GM23338 (cell line): ENCODE results near the gene IDI1. TPM values are rescaled to one million over a fixed set of nuclear protein-coding genes. Genes with fewer than 3 reads are reported as not detected.

Source experiments
- ATAC-seq: fragments of 200-7000 bp; cut with Tn5 transposase; 3 replicates; pipeline ENCODE4 v1.9.1; 2020
- DNase-seq: peaks from one replicate; pipeline ENCODE4 v3.0.0-alpha.2; 2015; ENCODE audit warnings: low spot score
- H2AFZ ChIP-seq: fragments of 200-600 bp; sonication (generic); 2 replicates; pipeline ENCODE4 v1.8.0; 2016; ENCODE audit warnings: antibody characterized with exemption, mild to moderate bottlenecking, moderate library complexity
- H3F3A ChIP-seq: fragments of 200-600 bp; sonication (generic); replicated peaks from 2 replicates; pipeline ENCODE4 v1.8.0; 2017; ENCODE audit warnings: antibody characterized with exemption, mixed run types, low read depth
- H3K27ac ChIP-seq: fragments of 200-600 bp; sonication (generic); 2 replicates; pipeline ENCODE4 v1.6.1; 2016; ENCODE audit warnings: low read depth
- H3K27me3 ChIP-seq: fragments of 200-600 bp; sonication (generic); 2 replicates; pipeline ENCODE4 v1.8.0; 2016; ENCODE audit warnings: mild to moderate bottlenecking, mixed run types, moderate library complexity; ENCODE audit not compliant: insufficient read depth
- H3K36me3 ChIP-seq: fragments of 200-600 bp; sonication (generic); 2 replicates; pipeline ENCODE4 v1.8.0; 2016; ENCODE audit warnings: mild to moderate bottlenecking; ENCODE audit not compliant: insufficient read depth
- H3K4me1 ChIP-seq: fragments of 200-600 bp; sonication (generic); 2 replicates; pipeline ENCODE4 v1.8.0; 2016; ENCODE audit warnings: mild to moderate bottlenecking, moderate library complexity; ENCODE audit not compliant: insufficient read depth
- H3K4me2 ChIP-seq: fragments of 200-600 bp; sonication (generic); 2 replicates; pipeline ENCODE4 v1.7.1; 2017; ENCODE audit warnings: mixed run types
- H3K4me3 ChIP-seq: fragments of 200-600 bp; sonication (generic); 2 replicates; pipeline ENCODE4 v1.6.1; 2016; ENCODE audit warnings: mixed run types
- H3K79me2 ChIP-seq: fragments of 200-600 bp; sonication (generic); replicated peaks from 2 replicates; pipeline ENCODE4 v1.8.0; 2017; ENCODE audit warnings: mild to moderate bottlenecking; ENCODE audit not compliant: insufficient read depth
- H3K9me2 ChIP-seq: fragments of 200-600 bp; sonication (generic); 2 replicates; pipeline ENCODE4 v1.8.0; 2017; ENCODE audit not compliant: insufficient read depth
- H4K20me1 ChIP-seq: fragments of 200-600 bp; sonication (generic); replicated peaks from 2 replicates; pipeline ENCODE4 v1.8.0; 2017; ENCODE audit warnings: mild to moderate bottlenecking; ENCODE audit not compliant: insufficient read depth
- H3K27ac Mint-ChIP-seq: 2 replicates; pipeline ENCODE4 v1.8.0; 2020; ENCODE audit warnings: inconsistent platforms, mild to moderate bottlenecking, moderate library complexity, mixed read lengths
- H3K27me3 Mint-ChIP-seq: 3 replicates; pipeline ENCODE4 v1.8.0; 2022; ENCODE audit warnings: low read depth, mild to moderate bottlenecking, moderate library complexity, mixed read lengths, inconsistent platforms; ENCODE audit not compliant: insufficient read depth, poor library complexity
- H3K36me3 Mint-ChIP-seq: 3 replicates; pipeline ENCODE4 v1.8.0; 2021; ENCODE audit warnings: low read depth, mild to moderate bottlenecking, inconsistent platforms, moderate library complexity, mixed read lengths
- H3K4me1 Mint-ChIP-seq: 3 replicates; pipeline ENCODE4 v1.8.0; 2020; ENCODE audit warnings: mild to moderate bottlenecking, inconsistent platforms, mixed read lengths
- H3K4me3 Mint-ChIP-seq: 3 replicates; pipeline ENCODE4 v1.8.0; 2021; ENCODE audit warnings: moderate library complexity, mild to moderate bottlenecking, inconsistent platforms, mixed read lengths
- H3K9me3 Mint-ChIP-seq: 3 replicates; pipeline ENCODE4 v1.8.0; 2020; ENCODE audit warnings: moderate library complexity, mild to moderate bottlenecking, inconsistent platforms, mixed read lengths
- CREB1 ChIP-seq: fragments of 250-450 bp; sonication (Bioruptor Pico); IDR thresholded peaks from 2 replicates; pipeline ENCODE4 v1.5.0; 2020; ENCODE audit warnings: low read depth, mild to moderate bottlenecking, moderate library complexity
- EZH2 ChIP-seq: fragments of 200-600 bp; sonication (generic); IDR thresholded peaks from one replicate; pipeline ENCODE4 v1.8.0; 2017; ENCODE audit warnings: antibody characterized with exemption, mild to moderate bottlenecking, low read depth; ENCODE audit not compliant: unreplicated experiment
- EZH2phosphoT487 ChIP-seq: fragments of 200-600 bp; sonication (generic); IDR thresholded peaks from one replicate; pipeline ENCODE4 v1.8.1; 2018; ENCODE audit warnings: antibody characterized with exemption; ENCODE audit not compliant: unreplicated experiment
- NANOG ChIP-seq: IDR thresholded peaks from 2 replicates; pipeline ENCODE4 v1.6.1; 2016; ENCODE audit warnings: antibody characterized with exemption, borderline replicate concordance
- REST ChIP-seq: IDR thresholded peaks from one replicate; pipeline ENCODE4 v1.6.1; 2018; ENCODE audit warnings: antibody characterized with exemption; ENCODE audit not compliant: unreplicated experiment
- ZNF331 ChIP-seq: fragments of 250-450 bp; sonication (Bioruptor Pico); IDR thresholded peaks from 2 replicates; pipeline ENCODE4 v1.5.0; 2020; ENCODE audit warnings: low read depth, mild to moderate bottlenecking, moderate library complexity
- polyA plus RNA-seq: library from polyadenylated mRNA; unstranded; fragments of >200 nt; fragmentation: Nextera tagmentation; extraction: Ambion mirVana; gene quantifications from 2 replicates; pipeline ENCODE4 v1.2.1, GENCODE V29; 2016
- total RNA-seq: library from RNA; depleted of rRNA; stranded (reverse); fragments of >200 nt; shearing (Covaris generic); gene quantifications from 2 replicates; pipeline ENCODE4 v1.2.3, GENCODE V29; 2014
- TF ChIP-seq, protein P1 (sequence below): IDR thresholded peaks from 2 replicates; pipeline ENCODE4 v1.6.1; 2016; ENCODE audit warnings: antibody characterized with exemption

Gene IDI1
- total and polyA plus RNA-seq, 2 experiments from 2014 or later: 119 to 154 TPM

- Mint-ChIP-seq H3K4me3 (no peak overlapping the region), H3K27me3 (no peaks in the 10 kb centered on the region), H3K27ac (no peak overlapping the region), H3K4me1 (no peaks in the 10 kb centered on the region), H3K36me3 (peaks cover 15% of the 10 kb centered on the region; the same call in 2 of the 3 replicates), H3K9me3 (no peaks in the 10 kb centered on the region)
- no peak overlapping the region for H3K4me3 ChIP-seq
- no peaks in the 10 kb centered on the region for H4K20me1 ChIP-seq
- no peak for TF ChIP-seq EZH2phosphoT487
- TF ChIP-seq, protein P1, sequence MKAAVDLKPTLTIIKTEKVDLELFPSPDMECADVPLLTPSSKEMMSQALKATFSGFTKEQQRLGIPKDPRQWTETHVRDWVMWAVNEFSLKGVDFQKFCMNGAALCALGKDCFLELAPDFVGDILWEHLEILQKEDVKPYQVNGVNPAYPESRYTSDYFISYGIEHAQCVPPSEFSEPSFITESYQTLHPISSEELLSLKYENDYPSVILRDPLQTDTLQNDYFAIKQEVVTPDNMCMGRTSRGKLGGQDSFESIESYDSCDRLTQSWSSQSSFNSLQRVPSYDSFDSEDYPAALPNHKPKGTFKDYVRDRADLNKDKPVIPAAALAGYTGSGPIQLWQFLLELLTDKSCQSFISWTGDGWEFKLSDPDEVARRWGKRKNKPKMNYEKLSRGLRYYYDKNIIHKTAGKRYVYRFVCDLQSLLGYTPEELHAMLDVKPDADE: no peak
- no peak for TF ChIP-seq CREB1 (CRISPR knock-in tag)
- no peak for TF ChIP-seq ZNF331
- no peak for TF ChIP-seq REST
- TF ChIP-seq NANOG: no peak
- DNase-seq (no peak), ATAC-seq (no peak)
- no peaks in the 10 kb centered on the region for H3K27me3 ChIP-seq
- no peak overlapping the region for H2AFZ ChIP-seq
- H3F3A ChIP-seq: no peaks in the 10 kb centered on the region
- no peaks in the 10 kb centered on the region for H3K4me1 ChIP-seq
- peaks cover 4% of the 10 kb centered on the region; the same call in 1 of the 2 replicates for H3K36me3 ChIP-seq
- H3K27ac ChIP-seq: 0 out of 2 replicates have a peak overlapping the region, but pooled peaks have one; percentile 50
- no peak overlapping the region for H3K4me2 ChIP-seq
- no peaks in the 10 kb centered on the region for H3K9me2 ChIP-seq
- H3K79me2 ChIP-seq: no peaks in the 10 kb centered on the region
Measured at GRCh38 chr10:1094112-1095057, 45.5 kb upstream of the IDI1 start.

DNA sequence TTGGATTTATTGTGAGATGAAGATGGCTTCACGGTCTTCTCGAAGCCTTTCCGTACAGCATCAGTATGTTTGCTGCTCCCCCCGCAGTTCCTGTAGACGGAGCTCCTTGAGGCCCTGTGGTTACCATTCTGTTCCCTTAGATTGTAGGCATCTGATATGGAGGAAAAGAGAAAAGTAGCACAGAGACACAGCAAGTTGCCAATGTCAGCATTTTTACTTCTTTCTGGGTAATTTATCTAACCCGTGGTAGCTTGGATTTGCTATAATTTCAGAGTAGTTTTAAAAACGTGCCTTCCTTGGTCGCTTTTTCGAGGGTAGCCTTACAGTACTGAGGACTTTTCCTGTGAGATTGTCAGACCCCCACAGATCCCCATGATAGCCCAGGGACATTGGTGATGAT is 44.8 kb upstream of the IDI1 start:
- ATAC-seq: no peak
- DNase-seq: no peak
- Histone ChIP-seq H3K4me2 (no peak overlapping the region), H2AFZ (no peak overlapping the region), H3F3A (no peaks in the 10 kb centered on the region), H3K79me2 (no peaks in the 10 kb centered on the region), H3K36me3 (peaks cover 4% of the 10 kb centered on the region; the same call in 1 of the 2 replicates), H3K4me3 (no peak overlapping the region), H4K20me1 (no peaks in the 10 kb centered on the region), H3K27ac (no peak overlapping the region), H3K9me2 (no peaks in the 10 kb centered on the region), H3K27me3 (no peaks in the 10 kb centered on the region), H3K4me1 (no peaks in the 10 kb centered on the region)
- Mint-ChIP-seq H3K4me1 (no peaks in the 10 kb centered on the region), H3K27me3 (no peaks in the 10 kb centered on the region), H3K36me3 (peaks cover 16% of the 10 kb centered on the region; the same call in 2 of the 3 replicates), H3K4me3 (no peak overlapping the region), H3K27ac (no peak overlapping the region), H3K9me3 (no peaks in the 10 kb centered on the region)
- no peak for TF ChIP-seq EZH2
- no peak for TF ChIP-seq REST
- TF ChIP-seq, protein P1: no peak
- TF ChIP-seq EZH2phosphoT487: no peak
- no peak for TF ChIP-seq NANOG
